HEK293T (cell line): ENCODE measurements around the gene CBX5.
"Not testable (repeated sequence)": the region's sequence is repeated elsewhere in the genome, so short reads cannot be mapped to it uniquely, and the experiment has no call there.

ENCODE experiments used
- ELF4 ChIP-seq: fragments of 450-650 bp; IDR thresholded peaks from 2 replicates; pipeline ENCODE4 v1.6.1; 2017; ENCODE audit warnings: antibody characterized with exemption
- NFRKB ChIP-seq: fragments of 450-650 bp; IDR thresholded peaks from 2 replicates; pipeline ENCODE4 v1.6.1; 2016; ENCODE audit warnings: mild to moderate bottlenecking, moderate library complexity
- TARDBP ChIP-seq: fragments of 450-650 bp; IDR thresholded peaks from 2 replicates; pipeline ENCODE4 v1.6.1; 2016

- TF ChIP-seq NFRKB, ELF4, TARDBP: not testable (repeated sequence)
These were observed 85.3 kb downstream of the CBX5 start for GRCh38 chr12:54194611-54195010.
